Cardiac muscle cell (in vitro differentiated cells and primary cell): Measurements from ENCODE around the gene ZNF12. TPM values are rescaled to one million over a fixed set of nuclear protein-coding genes. Genes with fewer than 3 reads are reported as not detected.

ENCODE experiments used
- DNase-seq, 2 donors: peaks; one replicate each; pipeline versions ENCODE4 v3.0.0 to v3.0.0-alpha.2; 2010 to 2017; ENCODE audit warnings: low read depth in 1 of 2, low spot score in 1 of 2
- H3K27ac ChIP-seq: fragments of 200-600 bp; sonication (generic); 2 replicates; pipeline ENCODE4 v1.5.1; 2016
- H3K27me3 ChIP-seq: fragments of 200-600 bp; sonication (generic); 2 replicates; pipeline ENCODE4 v1.6.0; 2016; ENCODE audit warnings: control low read depth
- H3K36me3 ChIP-seq: fragments of 200-600 bp; sonication (generic); 2 replicates; pipeline ENCODE4 v1.5.1; 2016; ENCODE audit warnings: control low read depth
- H3K4me1 ChIP-seq: fragments of 200-600 bp; sonication (generic); 2 replicates; pipeline ENCODE4 v1.8.1; 2017; ENCODE audit warnings: low read depth, mild to moderate bottlenecking, mixed run types
- H3K4me3 ChIP-seq: fragments of 200-600 bp; sonication (generic); 2 replicates; pipeline ENCODE4 v1.5.1; 2016; ENCODE audit warnings: mild to moderate bottlenecking
- H3K9me3 ChIP-seq: fragments of 200-600 bp; sonication (generic); 2 replicates; pipeline ENCODE4 v1.5.1; 2017; ENCODE audit warnings: low read depth, mild to moderate bottlenecking, control low read depth
- CTCF ChIP-seq: IDR thresholded peaks from 2 replicates; pipeline ENCODE4 v1.5.1; 2012; ENCODE audit warnings: low read depth, mild to moderate bottlenecking, low read length
- polyA plus RNA-seq: library from polyadenylated mRNA; unstranded; fragments of >200 nt; fragmentation: Nextera tagmentation; extraction: Ambion mirVana; gene quantifications from 2 replicates; pipeline ENCODE4 v1.2.1, GENCODE V29; 2016
- total RNA-seq: library from RNA; depleted of rRNA; stranded (reverse); fragments of >200 nt; gene quantifications from 2 replicates; pipeline ENCODE4 v1.2.3, GENCODE V29; 2016

The ZNF12 gene
- total and polyA plus RNA-seq, 2 experiments from 2014 or later = 16.8 to 31.6 TPM

GRCh38 chr7:6709808-6710207 lies 3.1 kb upstream of the ZNF12 start:
- H3K4me3 ChIP-seq = no peak overlapping the region
- peaks cover 4% of the 10 kb centered on the region for H3K36me3 ChIP-seq
- peaks cover 12% of the 10 kb centered on the region for H3K4me1 ChIP-seq
- H3K27ac ChIP-seq = no peak overlapping the region
- no peaks in the 10 kb centered on the region for H3K27me3 ChIP-seq
- H3K9me3 ChIP-seq = no peaks in the 10 kb centered on the region
- DNase-seq = no peak
- TF ChIP-seq CTCF = no peak

- TF ChIP-seq CTCF = no peak
- Histone ChIP-seq H3K27me3 (no peaks in the 10 kb centered on the region), H3K36me3 (peaks cover 12% of the 10 kb centered on the region), H3K4me3 (no peak overlapping the region), H3K4me1 (peaks cover 14% of the 10 kb centered on the region), H3K27ac (no peak overlapping the region), H3K9me3 (no peaks in the 10 kb centered on the region)
- no peak for DNase-seq
These were observed 1.6 kb upstream of the ZNF12 start for GRCh38 chr7:6708304-6708703.

- H3K27me3 ChIP-seq = no peaks in the 10 kb centered on the region
- no peak for TF ChIP-seq CTCF
- DNase-seq = peak; percentile 43 to 70
- peaks cover 16% of the 10 kb centered on the region for H3K36me3 ChIP-seq
- peaks cover 14% of the 10 kb centered on the region for H3K4me1 ChIP-seq
- H3K4me3 ChIP-seq = peak overlapping the region; percentile 93
- H3K9me3 ChIP-seq = no peaks in the 10 kb centered on the region
- peak overlapping the region; percentile 100 for H3K27ac ChIP-seq
These were observed 635 bp downstream of the ZNF12 start for GRCh38 chr7:6705959-6706665.

- Histone ChIP-seq H3K27me3 (no peaks in the 10 kb centered on the region), H3K4me1 (peaks cover 11% of the 10 kb centered on the region), H3K4me3 (no peak overlapping the region), H3K27ac (no peak overlapping the region), H3K36me3 (peaks cover 37% of the 10 kb centered on the region), H3K9me3 (peaks cover 2% of the 10 kb centered on the region)
- no peak for TF ChIP-seq CTCF
- DNase-seq = no peak
These were observed 4.9 kb downstream of the ZNF12 start for GRCh38 chr7:6701860-6702259.

- H3K36me3 ChIP-seq = peaks cover 48% of the 10 kb centered on the region
- H3K27me3 ChIP-seq = no peaks in the 10 kb centered on the region
- H3K9me3 ChIP-seq = peaks cover 2% of the 10 kb centered on the region
- no peak for TF ChIP-seq CTCF
- H3K27ac ChIP-seq = no peak overlapping the region
- H3K4me1 ChIP-seq = peaks cover 11% of the 10 kb centered on the region
- no peak for DNase-seq
- H3K4me3 ChIP-seq = no peak overlapping the region
These were observed 6.0 kb downstream of the ZNF12 start for GRCh38 chr7:6700793-6701192.
